Measurements from ENCODE around the gene CEP70.
"Not testable (repeated sequence)": the region's sequence is repeated elsewhere in the genome, so short reads cannot be mapped to it uniquely, and the experiment has no call there.

CEP70 gene

DNA sequence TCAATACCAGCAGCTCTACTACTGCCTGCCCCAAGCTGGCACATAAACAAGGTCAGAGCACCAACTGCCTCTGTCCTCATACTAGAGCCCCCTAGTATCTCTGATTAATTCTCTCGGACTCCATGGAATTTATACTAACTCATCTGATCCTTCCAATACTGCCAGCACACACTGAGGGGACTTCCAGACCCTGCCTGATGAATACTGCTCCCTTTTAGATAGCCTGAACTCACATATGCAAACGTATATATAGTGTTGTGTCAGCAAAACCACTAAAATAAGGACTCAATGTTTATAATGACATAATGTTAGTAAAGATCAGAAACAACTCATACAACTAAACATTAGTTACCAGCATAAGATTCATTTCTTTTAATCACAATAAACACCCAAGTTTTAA, 25.0 kb downstream of the CEP70 start:
- Mint-ChIP-seq H3K27me3 (no peaks in the 10 kb centered on the region), H3K9me3 (peaks cover 13% of the 10 kb centered on the region), H3K4me3 (no peak overlapping the region), H3K4me1 (ENCODE audit: low read depth) (no peaks in the 10 kb centered on the region), H3K27ac (no peak overlapping the region), H3K36me3 (ENCODE audit: low read depth) (no peaks in the 10 kb centered on the region)
- intact Hi-C loops (cut with micrococcal nuclease) = no loop called here

DNA sequence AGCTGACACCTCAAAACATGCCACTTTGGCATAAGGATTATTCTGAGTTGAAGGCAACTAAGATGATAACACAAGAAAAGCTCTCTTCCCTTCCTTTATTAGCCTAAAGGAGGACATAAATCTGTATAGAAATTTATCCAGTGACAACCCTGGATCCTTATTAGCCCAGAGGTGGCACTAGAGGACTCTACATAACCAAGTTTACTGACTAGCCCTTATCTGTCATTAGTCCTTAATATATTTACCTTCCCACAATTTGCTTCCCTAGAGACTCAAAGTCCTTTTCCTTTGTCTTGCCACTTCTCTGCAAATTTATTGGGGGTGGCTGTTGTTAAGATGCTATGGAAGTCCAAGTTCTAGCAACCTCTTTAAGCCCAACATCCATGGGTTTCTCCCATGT, 26.7 kb downstream of the CEP70 start:
- no peaks in the 10 kb centered on the region for H3K4me1 Mint-ChIP-seq (ENCODE audit: low read depth)
- no peaks in the 10 kb centered on the region for H3K27me3 Mint-ChIP-seq
- H3K4me3 Mint-ChIP-seq = no peak overlapping the region
- H3K36me3 Mint-ChIP-seq (ENCODE audit: low read depth) = no peaks in the 10 kb centered on the region
- intact Hi-C loops (cut with micrococcal nuclease) = no loop called here
- no peaks in the 10 kb centered on the region for H3K9me3 Mint-ChIP-seq
- no peak overlapping the region for H3K27ac Mint-ChIP-seq

DNA sequence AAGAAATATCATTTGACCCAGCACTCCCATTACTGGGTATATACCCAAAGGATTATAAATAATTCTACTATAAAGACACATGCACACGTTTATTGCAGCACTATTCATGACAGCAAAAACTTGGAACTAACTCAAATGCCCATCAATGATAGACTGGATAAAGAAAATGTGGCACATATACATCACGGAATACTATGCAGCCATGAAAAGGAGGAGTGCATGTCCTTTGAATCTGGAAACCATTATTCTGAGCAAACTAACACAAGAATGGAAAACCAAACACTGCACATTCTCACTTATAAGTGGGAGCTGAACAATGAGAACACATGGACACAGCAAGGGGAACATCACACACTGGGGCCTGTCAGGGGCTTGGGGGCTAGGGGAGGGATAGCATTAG, 27.8 kb downstream of the CEP70 start:
- H3K9me3 Mint-ChIP-seq; H3K4me1 Mint-ChIP-seq (ENCODE audit: low read depth); H3K27ac Mint-ChIP-seq; H3K36me3 Mint-ChIP-seq (ENCODE audit: low read depth); H3K27me3 Mint-ChIP-seq; intact Hi-C loops (cut with micrococcal nuclease); H3K4me3 Mint-ChIP-seq: not testable (repeated sequence)

DNA sequence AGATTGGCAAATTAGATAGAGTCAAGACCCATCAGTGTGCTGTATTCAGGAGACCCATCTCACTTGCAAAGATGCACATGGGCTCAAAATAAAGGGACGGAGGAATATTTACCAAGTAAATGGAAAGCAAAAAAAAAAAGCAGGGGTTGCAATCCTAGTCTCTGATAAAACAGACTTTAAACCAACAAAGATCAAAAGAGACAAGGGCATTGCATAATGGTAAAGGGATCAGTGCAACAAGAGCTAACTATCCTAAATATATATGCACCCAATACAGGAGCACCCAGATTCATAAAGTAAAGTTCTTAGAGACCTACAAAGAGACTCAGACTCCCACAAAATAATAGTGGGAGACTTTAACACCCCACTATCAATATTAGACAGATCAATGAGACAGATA, 31.2 kb downstream of the CEP70 start:
- H3K4me1 Mint-ChIP-seq (ENCODE audit: low read depth); H3K27ac Mint-ChIP-seq; intact Hi-C loops (cut with micrococcal nuclease); H3K36me3 Mint-ChIP-seq (ENCODE audit: low read depth); H3K27me3 Mint-ChIP-seq; H3K4me3 Mint-ChIP-seq: not testable (repeated sequence)
- H3K9me3 Mint-ChIP-seq = peaks cover 23% of the 10 kb centered on the region

DNA sequence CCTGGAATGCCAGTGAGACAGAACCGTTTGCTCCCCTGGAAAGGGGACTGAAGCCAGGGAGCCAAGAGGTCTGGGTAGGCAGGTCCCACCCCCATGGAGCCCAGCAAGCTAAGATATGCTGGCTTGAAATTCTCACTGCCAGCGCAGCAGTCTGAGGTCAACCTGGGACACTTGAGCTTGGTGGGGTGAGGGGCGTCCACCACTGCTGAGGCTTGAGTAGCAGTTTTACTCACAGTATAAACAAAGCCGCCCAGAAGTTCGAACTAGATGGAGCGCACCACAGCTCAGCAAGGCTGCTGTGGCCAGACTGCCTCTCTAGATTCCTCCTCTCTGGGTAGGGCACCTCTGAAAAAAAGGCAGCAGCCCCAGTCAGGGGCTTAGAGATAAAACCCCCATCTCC, 33.6 kb downstream of the CEP70 start:
- H3K4me3 Mint-ChIP-seq = no peak overlapping the region

DNA sequence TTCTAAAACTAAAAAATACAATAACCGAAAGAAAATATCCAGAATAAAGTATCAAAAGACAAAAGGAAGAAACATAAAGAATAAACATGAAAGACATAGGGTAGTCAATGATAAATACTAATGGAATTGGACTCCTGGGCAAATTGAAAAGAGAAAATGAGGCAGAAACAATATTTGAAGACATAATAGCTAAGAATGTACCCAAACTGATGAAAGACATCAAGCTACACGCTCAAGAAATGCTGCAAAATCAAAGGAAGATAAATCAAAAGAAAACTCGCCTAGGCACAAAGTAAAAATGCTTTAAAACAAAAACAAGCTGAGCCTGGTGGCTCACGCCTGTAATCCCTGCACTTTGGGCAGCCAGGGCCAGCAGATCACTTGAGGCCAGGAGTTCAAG, 34.9 kb downstream of the CEP70 start:
- intact Hi-C loops (cut with micrococcal nuclease) = no loop called here
- Mint-ChIP-seq H3K9me3 (peaks cover 35% of the 10 kb centered on the region), H3K4me3 (no peak overlapping the region), H3K27ac (no peak overlapping the region), H3K27me3 (no peaks in the 10 kb centered on the region), H3K36me3 (ENCODE audit: low read depth) (no peaks in the 10 kb centered on the region), H3K4me1 (ENCODE audit: low read depth) (no peaks in the 10 kb centered on the region)

More for the DNA sequence above, 33.6 kb downstream of the CEP70 start:
- Mint-ChIP-seq H3K9me3 (peaks cover 35% of the 10 kb centered on the region), H3K27ac (no peak overlapping the region), H3K4me1 (ENCODE audit: low read depth) (no peaks in the 10 kb centered on the region), H3K27me3 (no peaks in the 10 kb centered on the region), H3K36me3 (ENCODE audit: low read depth) (no peaks in the 10 kb centered on the region)
- intact Hi-C loops (cut with micrococcal nuclease) = no loop called here

DNA sequence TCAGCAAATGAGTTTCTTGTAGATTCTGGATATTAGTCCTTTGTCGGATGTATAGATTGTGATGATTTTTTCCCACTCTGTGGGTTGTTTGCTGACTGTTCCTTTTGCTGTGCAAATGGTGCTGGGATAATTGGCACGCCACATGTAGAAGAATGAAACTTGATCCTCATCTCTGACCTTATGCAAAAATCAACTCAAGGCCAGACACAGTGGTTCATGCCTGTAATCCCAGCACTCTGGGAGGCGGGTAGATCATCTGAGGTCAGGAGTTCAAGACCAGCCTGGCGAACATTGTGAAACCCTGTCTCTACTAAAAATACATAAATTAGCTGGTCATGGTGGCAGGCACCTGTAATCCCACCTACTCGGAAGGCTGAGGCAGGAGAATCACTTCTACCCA, 39.3 kb downstream of the CEP70 start:
- Mint-ChIP-seq H3K36me3 (ENCODE audit: low read depth) (peaks cover 11% of the 10 kb centered on the region), H3K9me3 (peaks cover 67% of the 10 kb centered on the region)
- H3K27ac Mint-ChIP-seq; H3K27me3 Mint-ChIP-seq; H3K4me1 Mint-ChIP-seq (ENCODE audit: low read depth); H3K4me3 Mint-ChIP-seq; intact Hi-C loops (cut with micrococcal nuclease): not testable (repeated sequence)

DNA sequence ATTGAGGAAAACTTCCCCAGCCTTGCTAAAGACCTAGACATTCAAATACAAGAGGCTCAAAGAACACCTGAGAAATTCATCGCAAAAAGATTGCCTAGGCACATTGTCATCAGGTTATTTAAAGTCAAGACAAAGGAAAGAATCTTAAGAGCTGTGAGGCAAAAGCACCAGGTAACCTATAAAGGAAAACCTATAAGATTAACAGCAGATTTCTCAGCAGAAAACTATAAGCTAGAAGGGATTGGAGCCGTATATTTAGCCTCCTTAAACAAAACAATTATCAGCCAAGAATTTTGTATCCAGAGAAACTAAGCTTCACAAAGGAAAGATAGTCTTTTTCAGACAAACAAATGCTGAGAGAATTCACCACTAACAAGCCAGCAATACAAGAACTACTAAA, 43.1 kb downstream of the CEP70 start:
- H3K27me3 Mint-ChIP-seq; H3K27ac Mint-ChIP-seq; H3K4me1 Mint-ChIP-seq (ENCODE audit: low read depth); intact Hi-C loops (cut with micrococcal nuclease); H3K4me3 Mint-ChIP-seq: not testable (repeated sequence)
- Mint-ChIP-seq H3K9me3 (peaks cover 75% of the 10 kb centered on the region), H3K36me3 (ENCODE audit: low read depth) (peaks cover 28% of the 10 kb centered on the region)

DNA sequence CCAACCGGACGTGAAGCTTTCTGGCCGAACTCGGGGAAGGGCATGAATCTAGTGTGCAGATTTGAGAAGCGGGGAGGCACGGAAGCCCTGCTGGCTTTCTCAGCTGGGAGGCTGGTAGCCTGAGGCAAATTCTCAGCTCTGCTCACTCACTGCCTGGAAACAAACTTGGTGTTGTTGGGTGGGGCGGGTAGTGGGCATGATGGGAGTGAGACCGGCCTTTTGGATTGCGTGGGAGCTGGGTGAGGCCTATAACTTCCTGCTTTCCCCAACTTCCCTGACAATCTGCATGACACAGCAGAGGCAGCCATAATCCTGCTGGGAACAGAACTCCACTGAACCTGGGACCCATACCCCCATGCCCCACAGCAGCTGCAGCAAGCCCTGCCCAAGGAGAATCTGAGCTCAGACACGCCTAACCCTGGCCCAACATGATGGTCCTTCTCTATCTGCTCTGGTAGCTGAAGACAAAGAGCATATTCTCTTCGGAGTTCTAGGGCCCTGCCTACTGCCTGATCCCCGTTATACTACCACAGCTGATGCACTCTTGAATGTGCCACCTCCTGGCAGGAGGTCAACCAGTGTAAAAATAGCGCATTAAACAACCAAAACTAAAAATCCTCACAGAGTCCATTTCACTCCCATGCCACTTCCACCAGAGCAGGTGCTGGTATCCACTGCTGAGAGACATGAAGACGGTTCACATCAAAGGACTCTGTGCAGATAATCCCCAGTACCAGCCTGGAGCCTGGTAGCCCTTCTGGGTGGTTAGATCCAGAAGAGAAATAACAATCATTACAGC, 44.7 kb downstream of the CEP70 start:
- Mint-ChIP-seq H3K9me3 (peaks cover 90% of the 10 kb centered on the region), H3K4me1 (ENCODE audit: low read depth) (no peaks in the 10 kb centered on the region), H3K36me3 (ENCODE audit: low read depth) (peaks cover 37% of the 10 kb centered on the region), H3K27ac (no peak overlapping the region), H3K27me3 (no peaks in the 10 kb centered on the region), H3K4me3 (no peak overlapping the region)
- intact Hi-C loops (cut with micrococcal nuclease) = no loop called here

DNA sequence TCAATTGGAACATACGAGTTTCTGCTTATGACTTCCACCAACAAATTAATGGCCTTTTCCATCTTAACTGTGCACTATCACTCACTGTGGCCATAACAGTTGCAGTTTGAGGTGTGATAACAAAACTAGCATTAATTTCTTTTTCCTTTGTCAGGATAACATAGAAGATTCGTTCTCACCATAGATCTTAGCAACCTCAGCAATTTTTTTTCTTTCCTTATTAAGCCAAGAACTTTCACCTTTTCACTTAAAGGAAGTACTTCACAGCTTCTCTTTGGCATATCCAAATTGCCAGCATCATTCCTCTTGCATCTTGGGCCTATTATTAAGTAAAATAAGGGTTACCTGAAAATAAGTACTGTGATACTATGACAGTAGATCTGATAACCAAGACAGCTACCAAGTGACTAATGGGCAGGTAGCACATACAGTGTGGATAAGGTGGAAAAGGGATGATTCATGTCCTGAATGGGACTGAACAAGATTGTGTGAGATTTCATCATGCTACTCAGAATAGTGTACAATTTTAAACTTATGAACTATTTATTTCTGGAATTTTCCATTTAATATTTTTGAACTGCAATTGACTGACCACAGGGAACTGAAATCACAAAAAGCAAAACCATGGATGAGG, 46.6 kb downstream of the CEP70 start:
- intact Hi-C loops (cut with micrococcal nuclease) = no loop called here
- H3K9me3 Mint-ChIP-seq = peaks cover 97% of the 10 kb centered on the region

DNA sequence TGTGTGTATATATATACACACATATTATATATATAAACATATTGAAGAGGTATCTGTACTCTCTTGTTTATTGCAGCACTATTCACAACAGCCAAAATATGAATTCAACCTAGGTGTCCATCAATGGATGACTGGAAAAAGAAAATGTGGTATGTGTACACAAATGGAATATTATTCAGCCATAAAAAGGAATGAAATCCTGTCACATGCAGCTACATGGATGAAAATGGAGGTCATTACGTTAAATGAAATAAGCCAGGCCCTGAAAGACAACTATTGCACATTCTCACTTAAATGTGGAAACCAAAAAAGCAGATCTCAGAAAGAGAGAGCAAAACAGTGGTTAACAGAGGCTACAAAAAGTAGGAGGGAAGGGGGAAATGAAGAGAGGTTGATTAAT, 49.5 kb downstream of the CEP70 start:
- no peak overlapping the region for H3K4me3 Mint-ChIP-seq
- H3K9me3 Mint-ChIP-seq = peaks cover 97% of the 10 kb centered on the region
- no peak overlapping the region for H3K27ac Mint-ChIP-seq
- no peaks in the 10 kb centered on the region for H3K27me3 Mint-ChIP-seq
- intact Hi-C loops (cut with micrococcal nuclease) = no loop called here
- no peaks in the 10 kb centered on the region for H3K4me1 Mint-ChIP-seq (ENCODE audit: low read depth)
- H3K36me3 Mint-ChIP-seq (ENCODE audit: low read depth) = peaks cover 29% of the 10 kb centered on the region

More for the DNA sequence above, 46.6 kb downstream of the CEP70 start:
- no peak overlapping the region for H3K27ac Mint-ChIP-seq
- no peaks in the 10 kb centered on the region for H3K4me1 Mint-ChIP-seq (ENCODE audit: low read depth)
- H3K27me3 Mint-ChIP-seq = no peaks in the 10 kb centered on the region
- H3K36me3 Mint-ChIP-seq (ENCODE audit: low read depth) = peaks cover 37% of the 10 kb centered on the region
- no peak overlapping the region for H3K4me3 Mint-ChIP-seq

DNA sequence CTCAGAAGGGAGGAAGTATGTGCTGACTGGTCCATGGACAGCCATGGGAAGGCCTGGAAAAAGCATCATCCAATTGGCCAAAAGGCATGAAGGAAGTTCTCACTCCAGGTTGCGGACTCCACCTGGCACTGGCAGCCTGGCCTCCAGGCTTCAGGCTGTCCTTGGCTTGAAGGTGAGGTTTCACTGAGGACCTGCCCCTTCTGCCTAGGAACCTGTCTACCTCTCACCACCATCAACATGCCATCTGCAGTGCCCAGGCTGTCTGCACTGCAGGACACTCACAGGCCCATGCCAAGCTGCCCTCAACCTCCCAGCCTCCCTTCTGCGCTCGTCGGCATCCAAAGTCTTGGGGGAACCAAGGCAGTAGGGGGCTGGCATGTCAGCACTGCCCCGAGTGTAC, 51.1 kb downstream of the CEP70 start:
- Mint-ChIP-seq H3K27me3 (no peaks in the 10 kb centered on the region), H3K27ac (no peak overlapping the region), H3K4me1 (ENCODE audit: low read depth) (no peaks in the 10 kb centered on the region), H3K9me3 (peaks cover 97% of the 10 kb centered on the region), H3K36me3 (ENCODE audit: low read depth) (peaks cover 18% of the 10 kb centered on the region), H3K4me3 (no peak overlapping the region)
- intact Hi-C loops (cut with micrococcal nuclease) = no loop called here

DNA sequence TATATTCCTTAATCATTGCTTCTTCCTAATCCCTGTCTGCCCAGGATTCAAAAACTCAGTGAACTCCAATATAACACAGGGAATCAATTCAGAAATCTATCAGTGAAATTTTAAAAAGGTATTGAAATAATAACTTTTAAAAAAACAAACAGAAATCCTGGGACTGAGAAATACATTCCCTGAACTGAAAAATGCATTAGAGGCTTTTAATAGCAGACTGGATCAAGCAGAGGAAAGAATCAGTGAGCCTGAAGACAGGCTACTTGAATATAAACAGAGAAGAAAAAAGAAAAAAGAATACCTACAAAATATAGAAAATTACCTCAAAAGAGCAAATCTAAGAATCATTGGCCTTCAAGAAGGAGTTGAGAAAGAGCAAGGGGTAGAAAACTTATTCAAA, 54.7 kb downstream of the CEP70 start:
- Mint-ChIP-seq H3K27me3 (no peaks in the 10 kb centered on the region), H3K27ac (no peak overlapping the region)

DNA sequence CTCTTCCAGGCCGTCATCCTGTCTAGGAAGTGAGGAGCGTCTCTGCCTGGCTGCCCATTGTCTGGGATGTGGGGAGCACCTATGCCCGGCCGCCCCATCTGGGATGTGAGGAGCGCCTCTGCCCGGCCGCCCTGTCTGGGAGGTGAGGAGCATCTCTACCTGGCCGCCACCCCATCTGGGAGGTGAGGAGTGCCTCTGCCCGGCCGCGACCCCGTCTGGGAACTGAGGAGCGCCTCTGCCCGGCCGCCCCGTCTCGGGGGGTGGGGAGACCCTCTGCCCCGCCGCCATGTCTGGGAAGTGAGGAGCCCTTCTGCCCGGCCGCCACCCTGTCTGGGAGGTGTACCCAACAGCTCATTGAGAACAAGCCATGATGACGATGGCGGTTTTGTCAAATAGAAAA, 72.6 kb downstream of the CEP70 start:
- H3K36me3 Mint-ChIP-seq (ENCODE audit: low read depth); H3K27ac Mint-ChIP-seq; intact Hi-C loops (cut with micrococcal nuclease); H3K27me3 Mint-ChIP-seq; H3K4me3 Mint-ChIP-seq; H3K4me1 Mint-ChIP-seq (ENCODE audit: low read depth): not testable (repeated sequence)
- peaks cover 42% of the 10 kb centered on the region for H3K9me3 Mint-ChIP-seq

More for the DNA sequence above, 54.7 kb downstream of the CEP70 start:
- intact Hi-C loops (cut with micrococcal nuclease) = no loop called here
- Mint-ChIP-seq H3K4me1 (ENCODE audit: low read depth) (no peaks in the 10 kb centered on the region), H3K4me3 (no peak overlapping the region), H3K36me3 (ENCODE audit: low read depth) (peaks cover 6% of the 10 kb centered on the region), H3K9me3 (peaks cover 71% of the 10 kb centered on the region)

All from dendritic cell treated with granulocyte-macrophage colony-stimulating factor and Interleukin-4, amounts not matched to agents 40 ng/mL and 50 ng/mL, for 4 days (primary cell).